HG03571 (cell line): Measurements from ENCODE around the gene OMP.

Experiments used
- ATAC-seq: cut with Tn5 transposase; IDR thresholded peaks from one replicate; pipeline ENCODE4 v1.9.1; 2021; ENCODE audit not compliant: unreplicated experiment

The OMP gene

DNA sequence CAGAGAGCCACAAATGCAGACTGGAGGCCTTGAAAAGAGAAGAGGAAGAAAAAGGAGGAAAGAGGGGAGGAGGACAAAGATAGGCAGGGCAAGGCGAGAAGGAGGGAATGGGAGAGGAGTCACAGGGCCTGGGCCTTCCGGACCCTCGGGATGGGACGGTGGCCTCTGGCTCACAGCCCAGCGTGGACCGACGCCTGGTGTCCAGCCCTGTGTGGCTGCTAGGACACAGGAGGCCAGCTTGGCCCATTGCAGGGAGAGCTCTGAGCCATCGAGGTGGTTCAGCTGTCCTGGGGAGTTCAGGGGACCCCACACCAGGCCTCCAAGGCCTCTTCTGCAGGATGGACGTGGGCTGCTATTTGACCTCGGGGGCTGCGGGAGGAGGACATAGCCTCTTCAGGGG lies 34.8 kb downstream of the OMP start:
- ATAC-seq = no peak

DNA sequence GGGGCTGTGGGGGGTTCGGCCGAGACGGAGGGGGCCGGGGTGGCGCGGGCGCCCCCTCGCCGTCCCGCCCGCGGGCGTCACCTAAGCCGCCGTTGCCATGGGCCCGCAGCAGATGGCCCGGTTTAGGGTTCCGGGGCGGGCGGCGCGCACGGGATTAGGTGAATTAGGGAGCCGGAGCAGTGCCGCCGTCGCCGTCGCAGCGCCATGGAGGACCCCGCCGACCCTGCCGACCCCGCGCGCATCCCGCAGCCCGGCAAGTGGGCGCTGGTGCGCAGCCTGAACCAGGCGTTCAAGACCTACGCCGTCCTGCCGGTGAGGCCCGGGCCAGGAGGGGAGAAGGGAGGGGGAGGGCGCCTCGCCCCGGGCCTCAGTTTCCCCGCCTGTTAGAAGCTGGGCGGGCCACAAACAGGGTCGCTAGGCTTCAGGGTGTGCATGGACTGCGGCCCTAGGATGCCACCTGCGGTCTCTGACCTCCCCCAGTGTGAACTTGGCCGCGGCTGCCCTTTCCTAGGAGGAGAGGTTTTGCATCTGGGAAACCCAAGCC lies 35.5 kb downstream of the OMP start:
- no peak for ATAC-seq

DNA sequence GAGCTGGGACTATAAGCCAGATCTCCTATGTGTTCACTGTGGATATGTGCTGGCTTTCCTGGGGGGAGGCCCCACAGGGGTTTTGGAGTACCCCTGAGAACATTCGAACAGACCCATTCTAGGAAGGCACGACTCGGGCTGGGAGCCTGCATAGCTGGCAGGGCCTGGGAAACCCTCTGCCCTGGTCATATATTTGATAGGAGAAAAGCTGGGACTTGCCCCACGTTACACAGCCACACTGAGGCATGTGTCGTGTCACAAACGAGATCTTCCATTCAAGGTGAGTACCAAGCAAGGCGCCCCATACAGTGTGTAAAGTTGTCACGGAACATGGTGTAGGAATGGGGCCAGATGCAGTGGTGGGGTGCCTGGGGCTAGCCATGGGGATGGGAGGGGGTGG lies 36.6 kb downstream of the OMP start:
- no peak for ATAC-seq

DNA sequence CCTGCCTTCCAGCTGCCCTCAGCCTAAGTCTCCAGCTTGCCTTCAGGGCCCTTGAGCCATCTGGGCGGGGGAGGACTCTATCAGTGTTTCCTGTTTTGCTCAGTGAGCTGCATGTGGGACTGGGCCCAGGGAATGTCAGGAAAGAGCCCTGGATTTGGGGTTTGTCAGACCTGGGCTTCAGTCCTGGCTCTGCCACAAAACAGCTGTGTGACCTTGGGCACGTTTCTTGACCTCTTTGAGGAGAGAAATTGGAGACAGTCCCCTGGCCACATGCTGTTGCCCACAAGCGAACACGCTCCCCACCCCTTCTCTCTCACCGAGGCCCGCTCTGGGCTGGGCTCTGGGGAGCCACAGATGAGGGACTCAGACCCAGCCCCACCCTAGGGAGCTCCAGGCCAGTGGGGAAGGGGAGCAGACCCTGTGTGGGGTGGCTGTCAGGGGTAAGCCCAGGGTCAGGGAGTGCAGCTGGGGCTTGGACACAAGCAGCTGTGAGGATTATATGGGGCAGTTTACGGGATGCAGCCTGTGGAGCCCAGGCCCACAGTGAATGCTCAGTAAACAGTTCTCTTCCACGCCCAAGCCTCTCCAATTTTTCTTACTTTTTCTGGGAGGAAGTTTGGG lies 37.7 kb downstream of the OMP start:
- no peak for ATAC-seq

DNA sequence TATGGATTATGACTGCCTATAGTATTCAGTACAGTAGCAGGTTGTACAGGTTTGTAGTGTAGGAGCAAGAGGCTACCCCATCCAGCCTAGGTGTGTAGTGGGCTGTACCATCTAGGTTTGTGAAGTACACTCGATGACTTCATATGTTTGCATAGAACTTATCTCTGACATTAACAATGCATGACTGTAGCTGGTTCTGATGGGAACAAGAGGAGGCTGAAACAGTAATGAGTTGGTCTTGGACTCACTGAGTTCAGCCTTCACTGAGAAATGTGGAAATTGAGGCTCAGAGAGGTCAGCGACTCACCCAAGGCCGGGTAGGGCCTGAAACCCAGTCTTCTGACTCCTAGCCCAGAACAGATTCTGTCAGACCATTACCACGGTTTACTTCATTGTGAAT lies 38.4 kb downstream of the OMP start:
- no peak for ATAC-seq

DNA sequence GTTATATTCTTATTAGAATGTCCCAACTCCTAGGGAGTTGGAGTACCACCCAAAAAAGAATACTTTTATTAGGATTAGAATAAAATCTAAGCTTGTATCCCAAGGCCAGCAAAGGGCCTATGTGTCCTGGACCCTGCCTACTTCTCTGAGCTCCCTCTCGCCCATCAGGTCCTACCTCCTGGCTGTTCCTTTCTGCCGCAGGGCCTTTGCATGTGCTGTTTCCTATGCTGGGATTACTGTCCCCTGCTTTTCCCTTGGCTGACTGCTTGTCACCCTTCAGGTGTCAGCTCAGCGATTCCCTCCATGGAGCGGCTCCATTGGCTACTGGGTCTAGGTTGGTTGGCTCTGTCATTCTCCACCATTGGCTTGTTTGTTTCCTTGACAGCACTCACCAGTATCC lies 38.8 kb downstream of the OMP start:
- ATAC-seq = no peak

DNA sequence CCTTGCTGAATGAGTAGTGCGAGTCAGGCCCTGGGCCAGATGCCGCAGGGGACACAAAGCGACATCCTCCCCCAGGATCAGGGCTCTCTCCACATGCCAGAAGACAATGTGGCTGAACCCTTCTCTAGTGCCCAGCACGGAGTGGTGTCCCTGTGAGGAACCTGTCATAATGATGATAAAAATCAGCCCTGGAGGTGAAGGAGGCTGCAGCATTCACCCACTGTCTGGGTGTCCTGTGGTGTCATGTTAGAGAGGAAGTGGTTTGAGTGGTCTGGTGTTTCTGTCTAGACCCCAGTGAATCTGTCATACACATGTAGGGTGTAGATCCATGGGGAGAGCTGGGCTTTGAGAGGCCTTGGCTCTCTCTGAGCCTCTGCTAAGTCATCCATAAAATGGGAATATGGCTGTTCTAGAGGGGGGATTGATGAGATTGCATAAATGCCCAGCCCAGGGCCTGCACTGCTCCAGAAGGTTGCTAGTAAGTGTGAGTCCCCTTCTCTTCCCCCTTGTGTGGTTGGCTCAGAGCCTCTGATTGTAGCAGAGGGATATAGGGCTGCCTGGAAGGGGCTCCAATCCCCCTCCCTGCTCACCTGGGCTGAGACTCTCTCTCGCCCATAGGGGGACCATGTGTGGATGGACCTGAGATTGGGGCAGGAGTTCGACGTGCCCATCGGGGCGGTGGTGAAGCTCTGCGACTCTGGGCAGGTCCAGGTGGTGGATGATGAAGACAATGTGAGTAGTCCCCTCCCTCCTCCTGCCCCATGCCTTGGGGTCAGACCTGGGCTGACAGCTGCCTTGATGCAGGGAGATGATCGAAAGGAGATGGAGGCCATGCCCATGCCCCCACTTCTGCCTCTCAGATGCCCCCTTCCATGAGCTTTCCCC lies 39.7 kb downstream of the OMP start:
- no peak for ATAC-seq

DNA sequence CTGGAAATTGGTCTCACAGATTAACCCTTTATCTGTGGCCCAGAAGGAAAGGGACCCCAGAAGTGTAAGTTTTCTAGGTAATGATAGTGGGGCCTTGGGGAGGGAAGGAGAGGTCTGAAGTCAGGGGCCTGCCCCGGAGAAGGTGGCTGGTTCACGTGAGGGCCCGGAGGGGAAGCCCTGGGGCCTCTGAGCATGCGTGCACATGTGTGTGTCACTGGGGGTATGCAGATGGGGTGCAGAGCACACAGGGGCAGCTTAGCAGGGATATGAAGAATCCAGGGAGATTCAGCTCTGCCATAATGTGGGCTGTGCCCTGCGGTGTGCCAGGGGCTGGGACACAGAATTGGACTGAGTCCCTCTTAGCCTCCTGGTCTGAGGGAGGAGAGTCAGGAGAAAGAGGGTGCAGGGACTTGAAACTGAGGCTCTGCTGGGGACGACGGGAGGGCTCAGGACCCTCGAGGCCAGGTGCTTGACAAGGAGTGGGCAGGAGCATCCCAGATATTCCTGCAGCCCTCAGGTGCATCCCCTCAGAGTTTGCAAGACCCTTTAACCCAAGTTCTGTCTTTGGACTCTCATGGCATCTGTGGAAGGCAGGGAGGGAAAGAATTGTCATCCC lies 40.9 kb downstream of the OMP start:
- ATAC-seq = no peak

DNA sequence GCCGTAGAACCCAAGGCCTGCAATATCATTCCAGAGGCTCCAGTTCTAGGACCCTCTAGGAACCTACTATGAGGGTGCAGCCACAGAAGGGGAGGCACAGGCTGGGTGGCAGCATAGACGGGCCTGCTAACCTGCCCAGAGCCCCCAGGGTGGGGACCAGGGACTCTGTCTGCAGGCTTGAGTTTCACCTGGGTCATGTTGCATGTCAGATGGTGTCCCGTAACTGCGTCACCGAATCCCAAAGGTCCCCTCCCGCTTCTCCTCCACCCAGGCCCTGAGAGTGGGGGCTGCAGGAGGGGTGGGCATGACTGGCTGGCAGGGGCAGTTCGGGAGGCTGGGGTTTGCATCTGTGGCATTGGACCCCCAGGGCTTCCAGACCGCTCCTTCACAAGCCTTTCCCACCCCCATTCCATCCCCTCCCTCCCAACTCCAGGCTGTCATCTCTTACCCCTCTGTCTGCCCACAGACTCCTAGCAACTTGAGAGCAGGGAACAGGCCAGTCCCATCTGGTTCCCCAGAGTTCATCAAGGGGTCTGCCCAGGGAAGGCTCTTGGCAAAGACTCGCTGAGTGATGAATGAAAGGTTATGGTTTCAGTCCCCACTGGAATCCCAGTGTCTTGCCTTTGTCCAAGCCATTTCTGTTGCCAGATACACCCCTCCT lies 41.7 kb downstream of the OMP start:
- ATAC-seq = no peak

DNA sequence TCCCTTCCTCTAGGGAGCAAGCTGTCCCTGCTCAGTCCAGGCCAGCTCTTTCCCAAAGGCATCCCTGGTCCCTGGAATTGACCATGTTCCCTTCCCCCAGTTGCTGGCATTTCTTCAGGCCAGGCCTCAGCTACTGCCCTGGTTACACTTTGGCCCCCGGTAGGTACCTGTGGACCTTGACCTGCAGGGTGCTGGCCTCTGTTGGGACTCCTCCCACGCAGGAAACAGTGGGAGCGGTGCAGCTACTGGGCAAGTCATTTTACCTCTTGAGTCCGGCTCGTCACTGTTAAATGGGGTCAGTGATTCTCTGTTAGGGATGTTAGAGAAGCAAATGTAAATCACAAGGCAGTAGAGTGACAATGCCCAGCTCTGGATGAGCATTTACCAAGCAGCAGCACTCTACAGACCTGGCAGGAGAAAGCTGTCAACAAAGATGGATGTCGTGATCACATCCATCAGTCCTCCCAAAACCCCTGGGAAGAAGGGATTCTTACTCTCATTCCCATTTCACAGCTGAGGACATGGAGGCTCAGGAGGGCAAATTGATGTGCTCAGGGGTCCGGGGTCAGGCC lies 42.3 kb downstream of the OMP start:
- ATAC-seq = no peak

DNA sequence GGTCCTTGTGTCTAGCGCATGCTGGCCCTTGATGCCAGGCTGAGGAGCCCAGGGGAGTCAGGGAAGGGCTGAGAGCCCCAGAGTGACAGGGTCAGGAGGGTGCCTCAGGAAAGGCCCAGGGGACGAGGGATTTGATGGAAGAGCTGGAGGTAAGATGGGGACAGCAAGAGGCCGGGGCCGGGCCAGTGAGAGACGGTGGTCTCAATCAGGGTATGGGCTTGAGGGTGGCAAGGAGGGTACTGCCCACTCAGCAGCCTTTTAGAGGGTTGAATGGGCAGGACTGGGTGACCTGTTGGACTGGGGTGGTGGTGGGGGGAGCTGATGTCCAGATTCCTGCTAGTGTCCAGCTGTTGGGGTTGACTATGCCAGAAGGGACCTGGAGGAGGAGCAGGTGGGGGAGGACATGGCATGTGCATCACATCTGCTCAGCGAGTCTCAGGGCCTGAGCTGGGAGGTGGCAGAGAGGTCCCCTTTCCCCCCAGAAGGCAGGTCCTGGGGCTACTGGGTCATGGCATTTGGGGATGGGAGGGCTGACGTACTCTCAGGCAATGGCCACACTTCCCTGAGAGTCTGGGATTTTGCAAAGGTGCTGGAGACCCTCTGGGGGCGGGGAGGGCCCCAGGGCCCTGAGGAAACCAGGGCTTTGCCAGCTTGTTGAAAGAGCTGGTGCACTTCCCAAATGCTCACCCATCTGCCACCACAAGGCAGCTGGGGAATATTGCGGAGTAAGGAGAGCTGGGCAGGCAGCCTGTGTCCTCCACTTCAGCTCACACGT lies 43.8 kb downstream of the OMP start:
- no peak for ATAC-seq

DNA sequence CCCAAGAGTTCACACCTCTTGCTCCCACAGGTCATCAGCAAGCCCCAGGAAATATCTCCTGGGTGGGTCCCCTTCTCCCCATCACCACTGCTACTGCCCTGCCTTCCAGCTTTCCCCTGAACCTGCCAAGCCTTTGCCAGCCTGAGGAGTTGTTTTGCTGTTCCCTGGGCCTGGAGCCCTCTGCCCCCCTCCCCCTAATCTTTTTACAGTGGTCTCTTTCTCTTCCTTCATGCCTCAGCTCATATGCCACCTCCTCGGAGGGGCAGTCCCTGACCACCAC lies 44.3 kb downstream of the OMP start:
- ATAC-seq = no peak

DNA sequence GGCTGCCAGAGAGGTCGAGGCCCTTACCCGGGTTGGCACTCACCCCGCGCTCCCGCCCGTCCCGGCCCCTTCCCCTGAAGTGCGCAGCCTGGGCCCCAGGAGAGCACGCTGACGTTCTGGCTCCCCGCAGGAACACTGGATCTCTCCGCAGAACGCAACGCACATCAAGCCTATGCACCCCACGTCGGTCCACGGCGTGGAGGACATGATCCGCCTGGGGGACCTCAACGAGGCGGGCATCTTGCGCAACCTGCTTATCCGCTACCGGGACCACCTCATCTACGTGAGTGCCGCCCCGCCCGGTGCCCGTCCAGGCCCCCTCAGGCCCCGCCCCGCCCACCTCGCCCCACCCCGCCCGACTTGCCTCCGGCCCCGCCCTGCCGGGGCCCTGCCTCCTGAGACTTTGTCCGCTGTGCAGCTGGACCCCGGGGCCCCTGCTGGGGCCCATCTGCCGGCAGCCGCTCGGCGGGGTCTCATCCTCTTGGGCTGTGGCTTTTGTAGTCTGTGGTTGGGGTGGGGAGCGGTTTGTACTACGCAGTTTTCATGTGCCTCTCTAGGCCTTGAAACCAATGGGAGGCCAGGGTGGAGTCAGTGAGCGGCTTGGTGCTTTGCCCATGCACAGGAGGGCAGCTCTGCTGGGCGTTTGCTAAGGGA lies 45.2 kb downstream of the OMP start:
- no peak for ATAC-seq

DNA sequence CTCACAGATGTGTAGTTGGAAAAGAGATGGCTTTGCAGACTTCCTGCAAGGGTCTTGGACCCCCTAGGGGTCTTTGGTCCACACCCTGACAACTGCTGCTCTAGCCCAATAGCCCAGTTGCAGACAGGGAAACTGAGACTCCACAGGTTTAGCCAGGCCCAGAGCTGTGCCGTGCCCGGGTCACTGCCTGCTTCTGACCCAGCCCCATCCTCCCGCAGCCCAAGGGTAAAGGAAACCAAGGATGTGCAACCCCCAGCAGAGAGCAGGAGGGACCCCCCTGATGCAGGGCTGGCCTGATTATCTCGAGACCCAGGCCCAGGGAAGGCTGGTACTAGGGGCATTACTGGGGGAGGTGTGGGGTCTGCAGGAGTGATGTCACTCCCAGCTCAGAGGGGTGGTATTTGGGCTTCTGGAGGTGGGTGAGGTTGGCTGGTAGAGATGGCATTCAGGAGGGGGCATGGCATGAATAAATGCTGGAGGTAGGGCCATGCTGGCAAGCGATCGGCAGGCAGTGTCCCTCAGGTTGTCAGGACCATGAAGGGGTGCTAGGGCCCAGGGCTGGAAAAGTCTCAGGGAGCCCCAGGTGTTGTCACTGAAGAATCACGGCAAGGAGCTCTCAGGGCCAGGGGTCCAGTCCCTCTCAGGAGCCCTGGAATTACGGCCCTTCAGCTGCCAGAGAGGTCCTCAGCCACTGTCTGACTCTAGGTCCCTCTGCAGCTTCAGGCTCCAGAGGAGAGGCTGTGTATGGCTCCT lies 46.5 kb downstream of the OMP start:
- no peak for ATAC-seq

DNA sequence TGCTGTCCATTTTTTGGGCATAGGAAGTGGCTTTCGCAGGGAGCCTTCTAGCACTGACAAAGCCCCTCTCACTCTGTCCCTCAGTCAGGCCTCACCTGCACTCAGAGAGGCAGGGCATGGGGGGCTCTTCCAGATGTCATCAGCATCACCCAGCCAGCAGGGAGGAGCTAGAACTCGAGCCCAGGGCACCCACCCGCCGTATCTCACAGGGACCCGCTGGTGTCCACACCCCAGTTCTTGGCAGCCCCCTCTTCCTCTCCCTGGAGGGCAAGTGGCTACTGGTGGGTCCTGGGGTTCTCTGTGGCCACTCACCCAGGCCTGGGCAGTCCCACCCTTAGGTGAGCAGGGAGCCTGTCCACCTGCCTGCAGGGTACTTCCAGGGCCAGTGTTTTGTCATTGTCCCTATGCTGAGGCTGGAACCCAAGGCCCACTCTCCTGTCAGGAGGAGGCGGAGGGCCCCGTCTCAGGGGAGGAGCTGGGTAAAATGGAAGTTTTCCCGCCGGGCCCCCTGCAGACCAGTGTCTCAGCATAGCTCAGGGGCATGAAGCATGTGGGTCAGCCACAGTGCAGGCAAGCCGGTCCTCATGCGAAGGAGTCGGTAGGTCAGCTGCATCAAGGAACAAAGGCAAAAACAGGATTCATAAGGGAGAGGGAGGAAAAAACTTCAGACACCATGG lies 47.2 kb downstream of the OMP start:
- ATAC-seq = no peak

DNA sequence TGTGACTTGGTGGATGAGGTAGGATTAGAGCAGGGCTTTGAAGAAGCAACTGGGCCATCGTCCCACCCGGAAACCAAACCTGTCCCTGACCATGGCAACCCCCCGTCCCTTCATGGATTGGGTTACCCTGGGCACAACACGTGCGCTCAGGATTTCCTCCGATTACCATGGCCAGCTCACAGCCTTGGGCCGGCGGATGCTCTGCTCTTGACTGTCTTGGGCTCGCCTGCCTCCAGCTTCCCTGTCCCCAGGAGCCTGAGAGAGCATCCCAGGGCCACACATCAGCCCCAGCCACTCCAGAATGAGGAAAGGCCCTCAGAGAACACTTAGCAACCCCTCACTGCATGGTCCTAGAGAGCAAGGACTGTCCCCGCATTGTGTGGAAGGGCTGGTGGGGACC lies 48.2 kb downstream of the OMP start:
- no peak for ATAC-seq

DNA sequence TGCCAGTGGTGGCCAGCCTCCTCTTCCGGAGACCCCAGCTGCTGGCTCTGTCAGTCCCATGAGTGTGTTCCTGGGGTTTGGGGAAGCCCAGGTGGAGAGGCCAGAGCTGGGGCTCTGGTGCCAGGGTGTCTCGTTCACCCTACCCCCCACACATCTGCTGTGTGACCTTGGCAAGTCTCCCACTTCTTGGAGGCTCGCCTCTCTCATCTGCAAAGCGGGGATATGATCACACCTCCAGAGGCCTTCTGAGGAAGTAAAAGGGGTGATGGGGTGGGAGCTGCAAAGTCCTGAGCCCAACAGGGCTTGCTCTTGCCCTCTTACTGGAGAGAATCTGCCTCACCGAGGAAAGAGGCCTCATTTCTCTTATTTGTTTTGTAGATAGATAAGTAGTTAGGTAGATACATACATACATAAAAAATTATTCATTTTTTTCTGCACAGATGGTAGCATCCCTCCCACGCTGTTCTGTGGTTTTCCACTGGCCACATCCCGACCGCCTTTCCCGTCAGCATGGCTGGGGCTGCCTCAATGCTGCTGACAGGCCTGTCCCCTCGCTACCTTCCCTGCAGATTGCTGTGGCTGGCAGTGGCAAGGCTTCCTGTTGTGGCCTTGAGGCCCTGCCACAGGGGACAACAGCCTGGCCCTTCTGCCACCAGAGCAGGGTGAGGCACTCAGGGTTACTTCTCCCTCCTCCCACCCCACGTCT lies 49.3 kb downstream of the OMP start:
- ATAC-seq = no peak

DNA sequence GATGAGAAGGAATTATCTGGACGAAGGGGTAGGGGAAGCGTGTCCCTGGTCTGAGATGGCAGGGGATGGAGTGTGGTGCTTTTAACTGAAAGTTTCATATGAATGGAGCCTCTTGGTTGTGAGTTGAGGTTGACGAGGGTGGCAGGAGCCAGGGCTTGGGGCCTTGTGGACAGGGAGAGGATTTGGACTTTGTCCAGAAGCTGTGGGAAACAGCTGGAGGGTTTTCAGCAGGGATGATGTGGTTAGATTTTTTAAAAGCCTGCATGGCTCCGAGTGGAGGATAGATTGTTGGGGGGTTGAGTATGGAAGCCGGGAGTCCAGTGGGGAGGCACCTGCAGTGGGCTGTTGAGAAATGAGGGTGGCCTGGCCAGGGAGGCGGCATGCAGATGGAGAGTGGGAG lies 50.2 kb downstream of the OMP start:
- no peak for ATAC-seq
